ENCODE data around the gene THBS3.

Gene THBS3

GRCh38 chr1:155186794-155187455 is 20.8 kb downstream of the THBS3 start:
- DNase-seq, result peak; percentile 56

GRCh38 chr1:155186067-155186793 is 21.5 kb downstream of the THBS3 start:
- peak; percentile 78 for DNase-seq

GRCh38 chr1:155185783-155186066 is 22.0 kb downstream of the THBS3 start:
- DNase-seq, result no peak

GRCh38 chr1:155184835-155185782 is 22.6 kb downstream of the THBS3 start:
- DNase-seq, result peak; percentile 18

- DNase-seq, result no peak
These were observed 23.3 kb downstream of the THBS3 start for GRCh38 chr1:155184351-155184811.

GRCh38 chr1:155183775-155184221 is 23.9 kb downstream of the THBS3 start:
- DNase-seq, result no peak

GRCh38 chr1:155182052-155182550 is 25.6 kb downstream of the THBS3 start:
- DNase-seq, result no peak

GRCh38 chr1:155181371-155182051 is 26.2 kb downstream of the THBS3 start:
- DNase-seq, result no peak

- DNase-seq, result no peak
These were observed 28.3 kb downstream of the THBS3 start for GRCh38 chr1:155179112-155180031.

- no peak for DNase-seq
These were observed 29.1 kb downstream of the THBS3 start for GRCh38 chr1:155178441-155179111.

GRCh38 chr1:155177918-155178281 is 29.8 kb downstream of the THBS3 start:
- DNase-seq, result no peak

GRCh38 chr1:155177192-155177917 is 30.3 kb downstream of the THBS3 start:
- no peak for DNase-seq

- DNase-seq, result peak; percentile 61
These were observed 31.1 kb downstream of the THBS3 start for GRCh38 chr1:155176544-155177071.

- DNase-seq, result no peak
These were observed 31.7 kb downstream of the THBS3 start for GRCh38 chr1:155175927-155176371.

- no peak for DNase-seq
These were observed 32.3 kb downstream of the THBS3 start for GRCh38 chr1:155175281-155175926.

GRCh38 chr1:155174324-155175280 is 33.1 kb downstream of the THBS3 start:
- peak; percentile 77 for DNase-seq

- DNase-seq, result peak; percentile 77
These were observed 34.0 kb downstream of the THBS3 start, which contains the start of gene TRIM46 for GRCh38 chr1:155173478-155174323. Gene TRIM46, plus strand, starts transcription at chr1:155173849. Its CDS starts 118 bp downstream, at chr1:155173967.

Data from DMS79 treated with DMSO at 0.1 percent for 48 hours (cell line).